Measurements from ENCODE around the gene GHDC. TPM values are rescaled to one million over a fixed set of nuclear protein-coding genes. Genes with fewer than 3 reads are reported as not detected.
"Not testable (repeated sequence)": the region's sequence is repeated elsewhere in the genome, so short reads cannot be mapped to it uniquely, and the experiment has no call there.

The GHDC gene
- 8.4 and 12.9 TPM in 2 replicates for total RNA-seq (2012; rRNA removed)

- Histone ChIP-seq H3K9ac (ENCODE audit: low read depth, low read length) (peak within 1 kb of the TSS; percentile 81), H3K4me3 (ENCODE audit: low read length) (peak within 1 kb of the TSS; percentile 89), H3K9me3 (replicated peaks; ENCODE audit: low read length) (no peaks in the 10 kb centered on the region), H3K4me2 (ENCODE audit: low read length) (peak within 1 kb of the TSS; percentile 95), H3K27me3 (ENCODE audit: control insufficient read depth, insufficient read depth, low read length) (no peaks in the 10 kb centered on the region), H3K4me1 (ENCODE audit: control insufficient read depth, insufficient read depth, low read length) (peaks cover 15% of the 10 kb centered on the region), H3K36me3 (ENCODE audit: insufficient read depth, low read length) (no peaks in the 10 kb centered on the region)
Observed at GRCh38 chr17:42193969-42194899, at the start of gene GHDC. TSS of gene GHDC (minus strand) at chr17:42194494. CDS start at chr17:42193581, 913 bp downstream.

GRCh38 chr17:42243493-42243982 is 49.2 kb upstream of the GHDC start:
- Histone ChIP-seq H3K4me2 (ENCODE audit: low read length) (no peak overlapping the region), H3K4me3 (ENCODE audit: low read length) (no peak overlapping the region), H3K4me1 (ENCODE audit: control insufficient read depth, insufficient read depth, low read length) (peaks cover 8% of the 10 kb centered on the region), H3K36me3 (ENCODE audit: insufficient read depth, low read length) (no peaks in the 10 kb centered on the region), H3K9me3 (replicated peaks; ENCODE audit: low read length) (no peaks in the 10 kb centered on the region), H3K9ac (ENCODE audit: low read depth, low read length) (no peak overlapping the region), H3K27me3 (ENCODE audit: control insufficient read depth, insufficient read depth, low read length) (no peaks in the 10 kb centered on the region)

- Histone ChIP-seq H3K4me3 (ENCODE audit: low read length) (no peak overlapping the region), H3K9ac (ENCODE audit: low read depth, low read length) (no peak overlapping the region), H3K36me3 (ENCODE audit: insufficient read depth, low read length) (no peaks in the 10 kb centered on the region), H3K4me2 (ENCODE audit: low read length) (no peak overlapping the region), H3K27me3 (ENCODE audit: control insufficient read depth, insufficient read depth, low read length) (no peaks in the 10 kb centered on the region), H3K9me3 (replicated peaks; ENCODE audit: low read length) (no peaks in the 10 kb centered on the region), H3K4me1 (ENCODE audit: control insufficient read depth, insufficient read depth, low read length) (no peaks in the 10 kb centered on the region)
Observed at GRCh38 chr17:42241871-42242270, 47.6 kb upstream of the GHDC start.

GRCh38 chr17:42240863-42241262 is 46.6 kb upstream of the GHDC start:
- not testable (repeated sequence) for H3K4me1 ChIP-seq (ENCODE audit: control insufficient read depth, insufficient read depth, low read length); H3K4me3 ChIP-seq (ENCODE audit: low read length); H3K27me3 ChIP-seq (ENCODE audit: control insufficient read depth, insufficient read depth, low read length); H3K9me3 ChIP-seq (replicated peaks; ENCODE audit: low read length); H3K36me3 ChIP-seq (ENCODE audit: insufficient read depth, low read length); H3K4me2 ChIP-seq (ENCODE audit: low read length); H3K9ac ChIP-seq (ENCODE audit: low read depth, low read length)

- Histone ChIP-seq H3K9ac (ENCODE audit: low read depth, low read length) (no peak overlapping the region), H3K4me1 (ENCODE audit: control insufficient read depth, insufficient read depth, low read length) (no peaks in the 10 kb centered on the region), H3K27me3 (ENCODE audit: control insufficient read depth, insufficient read depth, low read length) (no peaks in the 10 kb centered on the region), H3K9me3 (replicated peaks; ENCODE audit: low read length) (no peaks in the 10 kb centered on the region), H3K4me2 (ENCODE audit: low read length) (no peak overlapping the region), H3K36me3 (ENCODE audit: insufficient read depth, low read length) (no peaks in the 10 kb centered on the region), H3K4me3 (ENCODE audit: low read length) (no peak overlapping the region)
Observed at GRCh38 chr17:42240201-42240600, 45.9 kb upstream of the GHDC start.

GRCh38 chr17:42239576-42239975 is 45.3 kb upstream of the GHDC start:
- H3K27me3 ChIP-seq (ENCODE audit: control insufficient read depth, insufficient read depth, low read length); H3K4me3 ChIP-seq (ENCODE audit: low read length); H3K4me1 ChIP-seq (ENCODE audit: control insufficient read depth, insufficient read depth, low read length); H3K36me3 ChIP-seq (ENCODE audit: insufficient read depth, low read length); H3K9me3 ChIP-seq (replicated peaks; ENCODE audit: low read length); H3K9ac ChIP-seq (ENCODE audit: low read depth, low read length); H3K4me2 ChIP-seq (ENCODE audit: low read length): not testable (repeated sequence)

GRCh38 chr17:42236760-42237159 is 42.5 kb upstream of the GHDC start:
- no peak overlapping the region for H3K4me2 ChIP-seq (ENCODE audit: low read length)
- no peak overlapping the region for H3K4me3 ChIP-seq (ENCODE audit: low read length)
- no peak overlapping the region for H3K9ac ChIP-seq (ENCODE audit: low read depth, low read length)
- no peaks in the 10 kb centered on the region for H3K9me3 ChIP-seq (replicated peaks; ENCODE audit: low read length)
- H3K36me3 ChIP-seq (ENCODE audit: insufficient read depth, low read length): no peaks in the 10 kb centered on the region
- peaks cover 5% of the 10 kb centered on the region for H3K4me1 ChIP-seq (ENCODE audit: control insufficient read depth, insufficient read depth, low read length)
- H3K27me3 ChIP-seq (ENCODE audit: control insufficient read depth, insufficient read depth, low read length): no peaks in the 10 kb centered on the region

- Histone ChIP-seq H3K4me3 (ENCODE audit: low read length) (no peak overlapping the region), H3K9ac (ENCODE audit: low read depth, low read length) (no peak overlapping the region), H3K9me3 (replicated peaks; ENCODE audit: low read length) (no peaks in the 10 kb centered on the region), H3K4me2 (ENCODE audit: low read length) (no peak overlapping the region), H3K4me1 (ENCODE audit: control insufficient read depth, insufficient read depth, low read length) (peaks cover 6% of the 10 kb centered on the region), H3K36me3 (ENCODE audit: insufficient read depth, low read length) (no peaks in the 10 kb centered on the region), H3K27me3 (ENCODE audit: control insufficient read depth, insufficient read depth, low read length) (no peaks in the 10 kb centered on the region)
Observed at GRCh38 chr17:42233994-42234393, 39.7 kb upstream of the GHDC start.

GRCh38 chr17:42233156-42233555 is 38.9 kb upstream of the GHDC start:
- Histone ChIP-seq H3K9ac (ENCODE audit: low read depth, low read length) (no peak overlapping the region), H3K36me3 (ENCODE audit: insufficient read depth, low read length) (no peaks in the 10 kb centered on the region), H3K4me1 (ENCODE audit: control insufficient read depth, insufficient read depth, low read length) (peaks cover 15% of the 10 kb centered on the region), H3K27me3 (ENCODE audit: control insufficient read depth, insufficient read depth, low read length) (no peaks in the 10 kb centered on the region), H3K4me2 (ENCODE audit: low read length) (no peak overlapping the region), H3K9me3 (replicated peaks; ENCODE audit: low read length) (no peaks in the 10 kb centered on the region), H3K4me3 (ENCODE audit: low read length) (no peak overlapping the region)

GRCh38 chr17:42230225-42230624 is 35.9 kb upstream of the GHDC start:
- Histone ChIP-seq H3K27me3 (ENCODE audit: control insufficient read depth, insufficient read depth, low read length) (no peaks in the 10 kb centered on the region), H3K36me3 (ENCODE audit: insufficient read depth, low read length) (no peaks in the 10 kb centered on the region), H3K4me2 (ENCODE audit: low read length) (no peak overlapping the region), H3K4me3 (ENCODE audit: low read length) (no peak overlapping the region), H3K9me3 (replicated peaks; ENCODE audit: low read length) (no peaks in the 10 kb centered on the region), H3K9ac (ENCODE audit: low read depth, low read length) (no peak overlapping the region), H3K4me1 (ENCODE audit: control insufficient read depth, insufficient read depth, low read length) (peaks cover 18% of the 10 kb centered on the region)

- Histone ChIP-seq H3K9me3 (replicated peaks; ENCODE audit: low read length) (no peaks in the 10 kb centered on the region), H3K36me3 (ENCODE audit: insufficient read depth, low read length) (peaks cover 7% of the 10 kb centered on the region), H3K4me3 (ENCODE audit: low read length) (peak overlapping the region; percentile 1), H3K9ac (ENCODE audit: low read depth, low read length) (peak overlapping the region; percentile 36), H3K4me1 (ENCODE audit: control insufficient read depth, insufficient read depth, low read length) (peaks cover 13% of the 10 kb centered on the region), H3K27me3 (ENCODE audit: control insufficient read depth, insufficient read depth, low read length) (no peaks in the 10 kb centered on the region), H3K4me2 (ENCODE audit: low read length) (peak overlapping the region; percentile 31)
Observed at GRCh38 chr17:42227849-42228700, 33.8 kb upstream of the GHDC start.

Data from skeletal muscle satellite cell (primary cell).